ENCODE measurements around the gene BNC1.
"Not testable (repeated sequence)": the region's sequence is repeated elsewhere in the genome, so short reads cannot be mapped to it uniquely, and the experiment has no call there.

The BNC1 gene

GRCh38 chr15:83299462-83299861 is 15.0 kb upstream of the BNC1 start:
- no peak for DNase-seq (ENCODE audit: low read depth, low spot score)

- DNase-seq (ENCODE audit: low read depth, low spot score), result no peak
Measured at GRCh38 chr15:83295417-83295816, 11.0 kb upstream of the BNC1 start.

- DNase-seq (ENCODE audit: low read depth, low spot score), result no peak
Measured at GRCh38 chr15:83293201-83293600, 8.7 kb upstream of the BNC1 start.

- no peak for DNase-seq (ENCODE audit: low read depth, low spot score)
Measured at GRCh38 chr15:83292317-83292716, 7.9 kb upstream of the BNC1 start.

DNA sequence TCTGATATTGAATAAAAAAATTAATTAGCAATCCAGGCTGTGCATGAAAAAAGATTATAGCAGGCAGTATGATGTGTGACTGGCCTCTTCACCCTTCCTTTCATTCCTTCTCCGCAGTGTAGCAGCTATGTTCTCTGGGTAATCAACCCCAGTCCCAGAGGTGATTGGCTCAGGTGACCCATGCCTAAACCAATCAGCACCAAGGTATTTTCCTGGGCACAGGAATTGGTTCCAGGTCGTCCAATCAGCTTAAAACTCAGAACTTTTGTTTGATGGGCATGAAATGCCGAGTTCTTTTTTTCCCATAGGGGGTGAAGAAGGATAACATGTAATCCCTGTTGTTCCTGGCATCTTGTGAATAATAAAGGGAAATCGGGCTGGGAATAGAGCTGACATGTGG is 5.8 kb upstream of the BNC1 start:
- no peak for DNase-seq (ENCODE audit: low read depth, low spot score)

DNA sequence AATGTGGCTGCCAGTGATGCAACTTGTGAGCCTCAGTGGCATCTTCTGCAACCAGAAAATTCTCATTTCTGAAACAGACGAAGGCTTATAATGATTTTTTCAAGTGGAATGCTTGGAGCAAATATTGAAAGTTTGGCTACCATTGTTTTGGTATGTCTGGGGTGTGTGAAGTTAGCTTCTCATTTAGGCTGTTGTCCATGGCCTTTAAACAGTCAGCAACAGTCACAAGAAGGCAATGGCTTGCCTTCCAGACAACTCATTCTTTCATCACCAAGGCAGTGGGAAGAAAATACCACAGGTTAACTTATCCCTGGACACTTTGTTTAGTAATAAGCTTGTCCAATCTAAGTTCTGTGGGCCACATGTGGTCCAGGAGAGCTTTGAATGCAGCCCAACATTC is 4.7 kb upstream of the BNC1 start:
- no peak for DNase-seq (ENCODE audit: low read depth, low spot score)

DNA sequence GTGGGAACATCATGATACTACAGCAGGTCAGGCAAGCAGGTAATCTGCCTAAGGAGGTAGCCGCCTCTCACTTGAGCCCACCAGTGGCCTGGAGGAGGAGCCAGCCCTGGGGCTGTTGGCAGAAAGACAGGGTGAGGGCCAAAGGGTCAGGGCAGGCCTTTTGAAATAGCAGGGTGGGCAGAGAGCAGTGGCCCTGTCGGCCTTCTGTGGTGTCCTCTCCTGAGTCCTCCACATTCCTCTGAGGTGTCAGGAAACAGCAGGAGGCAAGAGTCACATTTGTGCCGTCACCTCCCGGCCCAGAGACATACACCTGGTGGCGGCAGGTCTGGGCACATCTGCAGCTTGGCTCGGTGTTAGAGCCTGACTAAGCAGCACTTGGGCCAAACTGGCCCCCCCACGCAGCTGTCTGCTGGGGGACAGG is 3.9 kb upstream of the BNC1 start:
- peak; percentile 80 for DNase-seq (ENCODE audit: low read depth, low spot score)

- DNase-seq (ENCODE audit: low read depth, low spot score), result no peak
Measured at GRCh38 chr15:83287541-83288027, 3.1 kb upstream of the BNC1 start.

- peak; percentile 78 for DNase-seq (ENCODE audit: low read depth, low spot score)
Measured at GRCh38 chr15:83285979-83286553, 1.6 kb upstream of the BNC1 start.

GRCh38 chr15:83285284-83285978 is 967 bp upstream of the BNC1 start:
- peak; percentile 35 for DNase-seq (ENCODE audit: low read depth, low spot score)

DNA sequence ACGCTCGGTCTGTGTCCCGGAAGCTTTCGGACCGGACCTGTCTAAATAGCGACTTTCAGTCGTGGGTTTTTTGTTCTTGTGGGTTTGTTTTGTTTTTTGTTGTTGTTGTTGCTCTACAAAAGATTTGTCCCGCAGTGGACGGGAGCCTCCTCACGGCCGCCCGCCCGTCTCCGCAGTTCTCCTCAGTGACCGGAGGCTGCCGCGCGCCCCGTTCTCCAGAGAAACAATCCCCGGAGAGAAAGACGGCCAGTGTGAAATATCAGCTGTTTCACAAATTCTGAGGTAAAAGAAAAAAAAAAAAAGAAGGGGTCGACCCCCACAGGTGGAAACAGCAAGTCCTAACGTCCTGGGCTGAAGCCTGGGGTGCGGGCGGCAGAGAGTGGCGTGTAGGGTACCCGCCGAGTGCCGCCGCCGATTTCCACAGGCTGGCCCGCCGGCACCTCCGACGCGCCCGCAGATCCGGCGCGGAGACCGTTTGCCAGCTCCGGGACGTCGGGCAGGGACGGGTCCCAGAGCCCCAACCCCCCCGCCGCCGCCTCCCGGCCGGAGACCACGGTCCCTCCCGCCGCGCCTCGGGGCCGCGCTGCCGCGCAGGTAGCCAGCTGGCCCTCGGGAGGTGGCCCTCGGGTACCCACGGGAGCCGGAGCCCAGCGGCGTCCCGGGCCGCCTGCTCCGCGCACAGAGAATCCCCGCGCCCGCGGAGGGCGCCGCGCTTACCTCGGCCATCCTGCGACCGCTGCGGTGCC is 478 bp downstream of the BNC1 start:
- peak; percentile 17 for DNase-seq (ENCODE audit: low read depth, low spot score)

DNA sequence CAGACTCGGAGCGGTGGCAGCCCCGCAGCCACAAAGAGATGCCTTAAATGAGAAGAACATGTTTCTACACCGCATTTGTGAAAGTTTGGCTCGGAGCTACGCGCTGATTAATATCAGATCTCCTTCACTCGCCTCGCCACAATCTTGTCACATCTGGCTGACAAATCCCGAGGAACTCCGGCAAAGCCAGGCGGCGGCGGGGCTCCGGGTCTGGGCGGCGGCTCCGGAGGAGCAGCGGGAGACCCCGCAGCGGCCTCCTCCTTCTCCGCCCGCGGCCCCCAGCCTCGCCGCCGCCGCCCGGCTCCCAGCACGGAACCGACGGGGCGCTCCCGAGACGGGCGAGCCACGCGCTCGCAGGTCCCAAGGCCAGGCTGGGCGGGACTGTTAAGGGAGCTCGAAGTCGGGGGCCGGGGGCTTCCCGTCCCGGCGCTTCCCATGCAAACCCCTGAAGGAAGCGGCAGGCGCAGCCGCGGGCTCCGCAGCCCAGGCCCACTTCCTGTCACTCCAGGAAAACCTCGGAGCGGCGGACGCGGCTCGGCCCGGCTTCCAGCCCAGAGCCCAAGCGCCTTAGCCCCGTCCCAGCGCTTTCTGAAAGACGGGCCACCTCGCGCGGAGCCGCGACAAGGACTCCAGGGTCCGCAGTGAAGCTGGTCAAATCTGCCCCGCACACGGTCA is 1.2 kb downstream of the BNC1 start:
- peak; percentile 62 for DNase-seq (ENCODE audit: low read depth, low spot score)

DNA sequence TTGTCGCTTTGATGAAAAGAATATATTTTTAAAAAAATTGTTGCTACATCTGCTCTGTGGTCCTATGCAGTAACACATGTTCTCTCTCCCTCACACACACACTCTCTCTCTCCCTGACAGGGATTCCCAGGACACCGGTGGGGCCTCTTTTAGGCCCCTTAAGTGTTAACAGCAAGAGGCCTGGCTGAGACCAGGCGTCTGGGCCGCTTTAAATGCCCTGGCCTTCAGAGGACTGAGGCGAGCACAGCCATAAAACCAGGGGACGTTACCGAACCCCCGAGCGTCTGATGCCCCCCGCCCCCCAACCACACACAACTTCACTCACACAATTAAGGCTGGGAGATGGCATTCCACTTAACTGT is 1.7 kb downstream of the BNC1 start:
- peak; percentile 60 for DNase-seq (ENCODE audit: low read depth, low spot score)

GRCh38 chr15:83282141-83282540 is 2.3 kb downstream of the BNC1 start:
- DNase-seq (ENCODE audit: low read depth, low spot score), result no peak

DNA sequence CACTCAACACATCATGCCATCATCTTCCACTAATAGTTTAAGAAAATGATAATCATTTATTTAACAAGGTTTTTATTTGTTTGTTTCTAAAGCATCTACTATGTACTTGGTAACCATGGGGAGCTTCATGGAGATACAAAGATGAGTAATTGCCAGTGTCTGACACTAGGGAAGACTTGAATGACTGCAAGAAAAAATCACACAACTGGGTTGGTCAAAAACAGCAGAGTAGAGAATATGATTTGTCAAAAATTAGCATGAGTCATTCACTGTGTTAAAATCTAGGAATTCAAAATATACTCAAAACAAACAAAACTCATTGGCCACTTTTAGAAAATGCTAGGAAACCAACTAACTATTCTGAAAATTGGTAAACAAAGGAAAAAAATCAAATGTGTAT is 6.3 kb downstream of the BNC1 start:
- no peak for DNase-seq (ENCODE audit: low read depth, low spot score)

DNA sequence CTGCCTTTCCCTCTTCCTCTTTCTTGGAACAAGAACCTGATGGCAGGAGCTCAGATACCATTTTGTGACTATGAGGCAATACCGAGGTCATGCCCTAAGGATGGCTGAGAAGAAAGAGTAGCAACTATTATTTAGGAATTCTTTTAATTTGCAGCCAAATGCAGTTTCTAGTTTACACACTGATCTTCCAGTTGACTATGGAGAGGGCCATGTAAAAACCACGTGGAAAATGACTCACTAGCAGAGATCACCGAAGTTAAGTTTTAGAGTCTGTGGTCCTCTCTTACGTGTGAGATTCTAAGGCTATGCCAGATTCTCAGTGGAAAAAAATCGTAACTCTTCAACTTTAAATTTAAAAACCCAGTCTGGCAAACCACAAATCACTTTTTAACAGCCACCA is 7.8 kb downstream of the BNC1 start:
- no peak for DNase-seq (ENCODE audit: low read depth, low spot score)

GRCh38 chr15:83275412-83275811 is 9.1 kb downstream of the BNC1 start:
- DNase-seq (ENCODE audit: low read depth, low spot score), result no peak

- no peak for DNase-seq (ENCODE audit: low read depth, low spot score)
Measured at GRCh38 chr15:83270176-83270575, 14.3 kb downstream of the BNC1 start.

GRCh38 chr15:83268147-83268546 is 16.3 kb downstream of the BNC1 start:
- DNase-seq (ENCODE audit: low read depth, low spot score), result no peak

DNA sequence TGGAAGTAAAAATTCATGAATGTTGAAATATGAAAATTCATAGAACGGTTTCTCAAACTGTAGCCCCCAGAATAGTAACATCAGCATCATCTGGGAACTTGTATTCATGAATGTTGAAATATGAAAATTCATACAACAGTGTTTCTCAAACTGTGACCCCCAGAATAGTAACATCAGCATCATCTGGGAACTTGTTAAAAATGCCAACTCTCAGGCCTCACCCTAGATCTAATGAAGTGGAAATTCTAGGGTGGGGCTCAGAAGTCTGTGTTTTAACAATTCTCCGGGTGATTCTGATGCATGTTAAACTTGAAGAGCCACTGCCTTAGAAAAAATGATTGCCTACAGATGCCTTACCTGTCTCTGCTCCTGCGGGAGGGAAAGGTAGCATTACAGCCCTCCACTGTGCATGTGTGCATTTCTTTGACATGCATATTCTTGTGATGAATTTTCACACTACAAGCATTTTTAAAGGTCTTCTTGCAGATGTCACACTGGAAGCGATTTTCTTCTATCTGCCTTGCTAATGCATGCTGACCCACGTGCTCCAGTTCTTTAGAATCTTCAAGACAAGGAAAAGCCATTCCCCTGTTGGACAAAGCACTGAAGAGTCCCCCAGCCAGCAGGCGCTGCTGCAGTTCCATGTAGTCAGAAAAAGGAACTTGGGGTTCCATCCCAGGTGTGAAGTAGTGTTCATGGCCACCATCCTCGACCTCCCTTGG is 21.7 kb downstream of the BNC1 start:
- no peak for DNase-seq (ENCODE audit: low read depth, low spot score)

DNA sequence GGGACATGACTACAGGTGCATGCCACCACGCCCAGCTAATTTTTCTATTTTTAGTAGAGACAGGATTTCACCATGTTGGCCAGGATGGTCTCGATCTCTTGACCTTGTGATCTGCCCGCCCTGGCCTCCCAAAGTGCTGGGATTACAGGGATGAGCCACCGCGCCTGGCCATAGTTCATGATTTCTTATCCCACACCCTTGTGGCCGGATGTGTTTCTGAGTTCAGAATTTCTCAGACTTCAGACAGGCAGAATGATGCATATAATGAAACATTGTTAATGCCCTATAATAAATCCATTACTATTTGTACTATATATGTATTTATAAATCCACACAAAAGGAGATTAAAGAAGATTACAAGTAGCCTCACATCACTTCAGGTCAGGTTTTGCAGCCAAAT is 22.3 kb downstream of the BNC1 start:
- not testable (repeated sequence) for DNase-seq (ENCODE audit: low read depth, low spot score)

GRCh38 chr15:83250781-83251180 is 33.7 kb downstream of the BNC1 start:
- DNase-seq (ENCODE audit: low read depth, low spot score), result no peak
